ENCODE data around the gene TBC1D22A. TPM values are rescaled to one million over a fixed set of nuclear protein-coding genes. Genes with fewer than 3 reads are reported as not detected.

Gene TBC1D22A
- total and polyA plus RNA-seq, 11 donors, result 9.4 to 30.7 (median 18.6) TPM

GRCh38 chr22:46968359-46968740 lies 205.9 kb downstream of the TBC1D22A start:
- H3K36me3 ChIP-seq, result no peaks in the 10 kb centered on the region
- no peak overlapping the region for H3K4me3 ChIP-seq
- no peak for TF ChIP-seq POLR2A (IDR thresholded peaks at IDR 0.05)
- no peak for TF ChIP-seq CTCF (IDR thresholded peaks at IDR 0.05)
- DNase-seq, result no peak
- 96 to 98% (median 98%) methylated on average over 27 of the region's 27 CpGs for WGBS, 4 donors
- no peak for ATAC-seq
- no peak overlapping the region for H3K27ac ChIP-seq
- H3K27me3 ChIP-seq, result no peaks in the 10 kb centered on the region
- intact Hi-C loops (cut with DNase I), result no loop called here
- H3K9me3 ChIP-seq, result no peaks in the 10 kb centered on the region
- peaks cover 0 to 35% (median 24%) of the 10 kb centered on the region in 12 donors for H3K4me1 ChIP-seq

DNA sequence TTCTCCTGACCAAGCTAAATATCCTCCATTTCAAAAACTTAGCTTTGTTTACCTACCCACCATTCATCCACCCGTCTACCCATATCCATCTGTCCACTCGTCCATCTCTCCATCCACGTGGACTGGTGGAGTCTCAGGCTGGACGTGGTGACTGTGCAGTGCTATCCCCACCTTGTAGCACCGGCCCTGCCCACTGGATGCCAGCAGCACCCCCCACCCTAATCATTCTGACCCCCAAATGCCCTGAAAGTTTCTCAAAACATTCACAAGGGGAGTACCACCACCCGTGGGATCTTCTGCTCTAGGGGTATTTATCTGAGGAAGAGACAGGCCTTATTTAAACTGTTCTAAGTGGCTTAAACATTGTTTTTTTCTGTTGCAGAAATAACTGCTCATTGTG lies 206.4 kb downstream of the TBC1D22A start:
- TF ChIP-seq POLR2A (IDR thresholded peaks at IDR 0.05) (no peak), CTCF (IDR thresholded peaks at IDR 0.05) (no peak)
- Histone ChIP-seq H3K4me3 (no peak overlapping the region), H3K9me3 (no peaks in the 10 kb centered on the region), H3K27me3 (no peaks in the 10 kb centered on the region), H3K4me1 (peaks cover 0 to 35% (median 27%) of the 10 kb centered on the region in 12 donors), H3K36me3 (peaks cover 0 to under 1% (median 0%) of the 10 kb centered on the region in 9 donors), H3K27ac (no peak overlapping the region)
- no peak for DNase-seq
- intact Hi-C loops (cut with DNase I), result no loop called here
- 95 to 97% (median 96%) methylated on average over 6 of the region's 6 CpGs for WGBS, 4 donors
- ATAC-seq, result no peak

DNA sequence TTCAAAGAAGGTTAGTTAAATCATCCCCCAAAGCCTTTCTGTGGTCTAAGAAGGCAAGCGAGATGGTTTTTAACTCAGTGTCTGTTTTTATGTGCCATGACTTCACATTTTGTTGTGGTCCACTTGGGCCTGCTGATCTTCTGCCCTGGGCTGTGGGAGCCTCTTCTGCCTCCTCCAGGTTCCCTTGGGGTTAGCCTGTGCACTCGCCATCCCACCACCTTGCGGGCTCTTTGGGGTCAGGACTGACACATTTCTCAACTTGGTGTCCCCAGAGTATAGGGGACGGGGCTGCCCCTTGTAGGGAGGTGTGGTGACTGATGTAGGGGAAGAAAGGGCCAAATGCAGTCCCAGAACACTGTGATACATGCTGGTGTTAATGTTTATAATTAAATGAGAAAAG lies 207.0 kb downstream of the TBC1D22A start:
- WGBS, 4 donors, result 92 to 96% (median 93%) methylated on average over 4 of the region's 4 CpGs
- H3K4me3 ChIP-seq, result no peak overlapping the region
- H3K36me3 ChIP-seq, result peaks cover 0 to 7% (median 2%) of the 10 kb centered on the region in 9 donors
- no peak overlapping the region for H3K27ac ChIP-seq
- H3K9me3 ChIP-seq, result no peaks in the 10 kb centered on the region
- TF ChIP-seq POLR2A (IDR thresholded peaks at IDR 0.05) (no peak), CTCF (IDR thresholded peaks at IDR 0.05) (no peak)
- intact Hi-C loops (cut with DNase I), result no loop called here
- DNase-seq (no peak), ATAC-seq (no peak)
- H3K27me3 ChIP-seq, result no peaks in the 10 kb centered on the region
- H3K4me1 ChIP-seq, result peaks cover 0 to 35% (median 27%) of the 10 kb centered on the region in 12 donors

DNA sequence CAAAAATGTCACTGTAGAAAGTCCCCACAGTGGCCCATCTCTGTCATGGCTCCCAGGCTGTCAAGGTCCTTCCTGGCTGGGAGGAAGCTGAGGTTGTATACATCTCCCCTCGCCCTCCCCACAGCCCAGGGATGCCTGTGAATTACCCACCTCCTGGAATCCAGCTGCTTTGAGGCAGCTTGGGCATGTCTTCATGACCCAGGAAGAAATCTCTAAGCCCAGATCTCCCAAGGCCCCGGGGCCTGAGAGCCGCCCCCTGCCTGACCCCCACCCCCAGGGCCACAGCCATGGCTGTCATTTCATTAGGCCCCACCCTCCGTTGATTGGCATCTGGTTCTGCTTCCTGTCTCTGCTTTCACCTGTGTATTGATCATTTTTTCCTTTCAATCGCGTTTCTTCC lies 207.5 kb downstream of the TBC1D22A start:
- ATAC-seq, result no peak
- no peak for DNase-seq
- H3K4me1 ChIP-seq, result peaks cover 0 to 35% (median 27%) of the 10 kb centered on the region in 12 donors
- H3K27ac ChIP-seq, result peak overlapping the region in 2 of 12 donors; percentile 80 to 81
- TF ChIP-seq CTCF (IDR thresholded peaks at IDR 0.05) (no peak), POLR2A (IDR thresholded peaks at IDR 0.05) (no peak)
- 87 to 95% (median 89%) methylated on average over 6 of the region's 6 CpGs for WGBS, 4 donors
- H3K27me3 ChIP-seq, result no peaks in the 10 kb centered on the region
- H3K9me3 ChIP-seq, result no peaks in the 10 kb centered on the region
- H3K36me3 ChIP-seq, result peaks cover 0 to 11% (median 7%) of the 10 kb centered on the region in 9 donors
- intact Hi-C loops (cut with DNase I), result loop anchor here in 2 of 10 donors (2.0 to 5.0 kb wide), 2 partner anchors 27 to 62 kb away; no protein-coding TSS in a partner anchor
- no peak overlapping the region for H3K4me3 ChIP-seq

All from heart left ventricle (tissue), 16 donors.